Nucleus accumbens (tissue), 56 donors: ENCODE data around the gene CHTOP.

Source experiments
- DNase-seq, 56 donors: peaks; one replicate each; lab custom pipeline; 2025; lab: John Stamatoyannopoulos, UW

Gene CHTOP

GRCh38 chr1:153612111-153612754, 21.6 kb upstream of the CHTOP start:
- DNase-seq: peak in 2 of 56 donors; percentile 19 to 25

- DNase-seq: peak in 23 of 56 donors; percentile 11 to 65 (median 26)
These were observed 21.0 kb upstream of the CHTOP start, which contains the start of gene S100A16 for GRCh38 chr1:153612755-153613331. Gene S100A16 (minus strand): TSS chr1:153613137. CDS start chr1:153608151, 4,986 bp downstream.

- no peak for DNase-seq
These were observed 20.5 kb upstream of the CHTOP start for GRCh38 chr1:153613406-153613805.

DNA sequence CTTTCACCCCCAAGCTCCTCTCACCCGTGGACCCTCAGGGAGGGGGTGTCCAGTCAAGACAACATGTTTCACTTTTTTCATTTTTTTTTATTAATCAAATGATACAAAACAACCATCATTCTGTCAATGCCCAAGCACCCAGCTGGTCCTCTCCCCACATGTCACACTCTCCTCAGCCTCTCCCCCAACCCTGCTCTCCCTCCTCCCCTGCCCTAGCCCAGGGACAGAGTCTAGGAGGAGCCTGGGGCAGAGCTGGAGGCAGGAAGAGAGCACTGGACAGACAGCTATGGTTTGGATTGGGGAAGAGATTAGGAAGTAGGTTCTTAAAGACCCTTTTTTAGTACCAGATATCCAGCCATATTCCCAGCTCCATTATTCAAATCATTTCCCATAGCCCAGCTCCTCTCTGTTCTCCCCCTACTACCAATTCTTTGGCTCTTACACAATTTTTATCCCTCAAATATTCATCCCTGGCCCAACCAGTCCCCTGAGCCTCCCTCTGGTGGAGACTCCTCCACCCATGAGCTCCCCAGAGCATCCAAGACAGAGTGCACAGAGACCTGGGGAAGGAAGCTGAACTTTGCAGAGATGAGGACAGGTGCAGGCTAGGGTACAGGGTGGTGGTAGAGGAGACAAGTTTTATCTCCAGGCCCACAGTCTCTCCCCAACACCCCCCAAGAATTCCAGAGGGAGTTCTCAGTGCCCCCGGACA, 19.5 kb upstream of the CHTOP start:
- DNase-seq: no peak

DNA sequence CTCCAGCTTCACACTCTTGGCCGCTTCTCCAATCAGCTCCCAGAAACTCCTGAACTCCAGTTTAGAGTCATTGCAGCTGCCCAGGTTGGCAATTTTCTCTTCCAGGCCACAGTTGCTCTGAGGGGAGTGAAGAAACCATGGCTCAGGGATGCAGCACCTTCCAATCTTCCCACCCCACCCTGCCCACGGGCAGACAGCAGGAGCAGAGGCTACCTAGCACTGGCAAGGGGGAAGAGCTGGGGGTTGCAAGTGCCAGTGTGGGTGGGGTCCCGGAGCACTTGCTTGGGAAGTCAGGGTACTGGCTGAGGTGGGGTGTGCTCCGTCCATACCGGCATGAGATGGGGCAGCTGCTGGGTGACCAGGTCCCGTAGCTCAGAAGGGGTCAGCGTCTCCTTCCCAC, 19.0 kb upstream of the CHTOP start:
- no peak for DNase-seq

GRCh38 chr1:153615406-153615805, 18.5 kb upstream of the CHTOP start:
- DNase-seq: no peak

GRCh38 chr1:153616144-153616916, 17.5 kb upstream of the CHTOP start, which contains the start of gene S100A14:
Gene S100A14 (minus strand): TSS chr1:153616325. CDS start chr1:153615858, 467 bp downstream.
- DNase-seq: no peak

DNA sequence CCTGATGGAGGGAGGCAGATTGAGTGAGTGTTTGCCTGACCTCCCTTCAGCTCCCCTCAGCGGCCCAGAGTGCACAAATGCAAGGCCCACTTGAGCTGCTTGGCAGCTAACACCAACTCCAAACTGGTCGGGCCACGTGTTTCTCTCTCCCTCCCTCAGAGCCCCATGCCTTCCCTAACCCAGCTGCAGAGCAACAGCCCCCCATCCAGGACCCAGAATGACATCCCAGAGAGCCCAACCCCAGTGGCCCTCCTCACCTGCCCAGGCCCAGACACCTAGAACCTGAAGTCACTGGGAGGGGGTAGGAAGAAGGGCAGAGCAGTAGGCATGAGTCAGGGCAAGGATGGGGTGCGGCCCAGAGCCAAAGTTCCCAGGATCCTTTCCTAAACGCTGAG, 17.0 kb upstream of the CHTOP start:
- DNase-seq: peak in 4 of 56 donors; percentile 19 to 34 (median 28)

DNA sequence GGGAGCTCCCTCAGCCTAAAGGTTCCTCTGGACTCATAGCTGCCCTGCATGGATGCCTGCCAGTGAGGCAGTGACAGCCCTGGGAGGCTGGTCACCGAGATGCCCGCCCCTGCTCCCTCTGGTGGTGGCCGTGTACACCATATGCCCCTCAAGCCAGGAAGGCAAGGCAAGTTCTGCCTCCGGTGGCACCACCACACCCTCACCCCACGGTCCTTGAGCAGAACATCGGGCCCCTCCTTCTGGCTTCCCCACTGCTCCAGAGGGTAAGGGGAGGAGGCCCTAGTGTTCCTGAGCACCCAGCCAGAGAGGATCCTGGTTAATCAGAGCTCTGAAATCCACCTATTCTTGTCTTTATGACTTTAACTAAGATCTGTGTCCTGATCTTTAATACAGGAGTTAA, 16.2 kb upstream of the CHTOP start:
- DNase-seq: peak in 21 of 56 donors; percentile 9 to 72 (median 27)

DNA sequence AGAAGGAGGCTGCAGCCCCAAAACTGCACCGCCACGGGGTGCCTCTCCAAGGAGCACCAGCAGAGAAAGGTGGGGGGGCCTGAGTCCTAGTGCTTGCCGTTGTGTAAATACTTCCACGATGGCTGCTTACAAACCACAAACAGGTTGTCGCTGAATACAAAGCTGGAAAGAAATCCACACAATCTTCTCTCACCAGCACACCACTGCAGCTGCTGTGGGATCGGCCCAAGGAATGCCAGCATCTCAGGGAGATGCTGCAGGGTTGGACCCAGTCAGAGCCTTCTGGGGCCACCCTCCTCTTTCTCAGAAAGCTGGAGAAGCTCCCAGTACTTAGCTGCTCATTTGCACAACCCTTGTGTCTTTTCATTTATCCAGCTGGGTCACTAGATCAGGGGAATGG, 14.7 kb upstream of the CHTOP start:
- DNase-seq: no peak

DNA sequence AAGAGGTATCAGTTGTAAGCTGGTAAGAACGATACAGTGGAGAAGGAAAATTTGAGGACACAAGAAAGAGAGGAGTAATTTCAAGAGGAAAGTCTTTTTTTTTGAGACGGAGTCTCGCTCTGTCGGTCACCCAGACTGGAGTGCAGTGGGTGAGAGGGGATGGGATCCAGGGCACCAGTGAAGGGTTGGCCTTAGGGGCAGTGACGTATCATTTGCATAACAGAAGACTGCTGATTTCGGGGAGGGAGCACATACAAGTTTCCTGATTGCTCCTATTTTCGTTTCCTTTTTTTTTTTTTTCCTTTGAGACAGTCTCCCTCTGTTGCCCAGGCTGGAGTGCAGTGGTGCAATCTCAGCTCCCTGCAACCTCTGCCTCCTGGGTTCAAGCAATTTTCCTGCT, 10.8 kb upstream of the CHTOP start:
- DNase-seq: peak in 1 of 56 donors; percentile 10

- no peak for DNase-seq
These were observed 8.8 kb upstream of the CHTOP start for GRCh38 chr1:153624965-153625611.

GRCh38 chr1:153626477-153626903, 7.4 kb upstream of the CHTOP start:
- DNase-seq: no peak

DNA sequence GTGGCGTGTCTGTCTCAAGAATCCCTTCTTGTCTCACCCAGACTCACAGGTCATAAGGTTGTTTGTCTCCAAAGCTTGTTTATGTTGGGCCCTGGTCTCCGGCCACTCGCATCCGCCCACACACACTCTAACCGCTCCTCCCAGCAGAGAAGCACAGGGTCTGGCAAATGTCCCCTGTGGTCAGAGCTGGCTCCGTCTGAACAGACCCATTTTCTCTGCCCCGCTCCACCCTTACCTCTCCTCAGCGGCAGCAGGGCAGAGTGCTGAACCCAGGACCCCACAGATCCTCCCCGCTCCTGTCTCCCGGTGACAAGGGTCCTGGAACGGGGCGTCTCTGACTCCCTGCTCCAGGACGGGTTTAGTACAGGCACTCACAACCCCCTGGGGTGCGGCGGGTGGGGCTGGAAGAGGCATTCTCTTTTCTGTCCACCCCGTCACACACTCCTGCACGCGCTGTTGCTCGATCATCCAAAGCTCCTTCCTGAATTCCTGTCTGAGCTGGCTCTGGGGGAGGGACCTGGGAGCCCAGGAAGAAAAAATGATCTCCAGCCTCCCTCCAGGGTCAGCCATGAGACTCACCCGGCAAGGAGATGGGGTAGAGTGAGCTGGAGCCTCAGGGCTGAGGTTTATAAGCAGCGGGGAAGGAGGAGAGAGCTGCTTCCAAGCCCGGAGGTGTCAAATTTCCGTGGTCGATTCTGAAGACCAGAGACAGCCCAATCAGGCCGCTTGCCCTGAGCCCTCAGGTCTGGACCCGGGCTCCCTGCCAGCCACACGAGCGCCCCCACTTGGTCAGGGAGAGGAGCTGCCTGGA, 6.8 kb upstream of the CHTOP start, which contains the start of gene S100A13:
TSS of gene S100A13 (minus strand) at position 602 of the 811 bp plus-strand sequence. CDS start 1,033 bp downstream, outside the sequence.
- peak in 39 of 56 donors; percentile 24 to 77 (median 53) for DNase-seq

- DNase-seq: peak in 50 of 56 donors; percentile 18 to 86 (median 62)
These were observed 5.9 kb upstream of the CHTOP start, which contains the start of gene S100A1 for GRCh38 chr1:153627715-153628626. Gene S100A1 (plus strand): TSS chr1:153628434. CDS start chr1:153630522, 2,088 bp downstream.

GRCh38 chr1:153628638-153629342, 5.1 kb upstream of the CHTOP start:
- peak in 5 of 56 donors; percentile 8 to 58 (median 28) for DNase-seq

GRCh38 chr1:153629343-153629665, 4.6 kb upstream of the CHTOP start:
- DNase-seq: no peak
